Activated CD4-positive, alpha-beta T cell treated with anti-CD3 and anti-CD28 coated beads, Interleukin-2, amount 10 ng/mL, durations not matched to agents 24 days and 14 days (primary cell): ENCODE data around the gene ZNF672. TPM values are rescaled to one million over a fixed set of nuclear protein-coding genes. Genes with fewer than 3 reads are reported as not detected.
"Not testable (repeated sequence)": the region's sequence is repeated elsewhere in the genome, so short reads cannot be mapped to it uniquely, and the experiment has no call there.

Experiments used
- DNase-seq: peaks from one replicate; pipeline ENCODE4 v3.0.0; 2022
- H3K27ac Mint-ChIP-seq: one replicate; pipeline ENCODE4 v1.8.0; 2022; ENCODE audit warnings: mild to moderate bottlenecking, mixed read lengths
- H3K27me3 Mint-ChIP-seq: one replicate; pipeline ENCODE4 v1.8.0; 2022; ENCODE audit warnings: mixed read lengths
- H3K36me3 Mint-ChIP-seq: one replicate; pipeline ENCODE4 v1.8.0; 2022; ENCODE audit warnings: low read depth, mild to moderate bottlenecking, mixed read lengths
- H3K4me1 Mint-ChIP-seq: one replicate; pipeline ENCODE4 v1.8.0; 2021; ENCODE audit warnings: mixed read lengths
- H3K4me3 Mint-ChIP-seq: one replicate; pipeline ENCODE4 v1.8.0; 2022; ENCODE audit warnings: mild to moderate bottlenecking, moderate library complexity, mixed read lengths
- H3K9me3 Mint-ChIP-seq: one replicate; pipeline ENCODE4 v1.8.0; 2021; ENCODE audit warnings: mixed read lengths
- intact Hi-C: fragments of 100-400 bp; cut with micrococcal nuclease; formaldehyde crosslinking; loops from one replicate; pipeline ENCODE4 v1.15.1; 2023
- total RNA-seq: library from RNA; stranded (reverse); gene quantifications from 2 replicates; pipeline ENCODE4 v1.2.3, GENCODE V29; 2022

ZNF672 gene
- total RNA-seq, 1 donor from 2014 or later: 48.8 TPM

- no peaks in the 10 kb centered on the region for H3K9me3 Mint-ChIP-seq
- H3K36me3 Mint-ChIP-seq: peaks cover 46% of the 10 kb centered on the region
- intact Hi-C loops: no loop called here
- H3K4me3 Mint-ChIP-seq: peak overlapping the region; percentile 18
- peak overlapping the region; percentile 71 for H3K27ac Mint-ChIP-seq
- no peaks in the 10 kb centered on the region for H3K27me3 Mint-ChIP-seq
- peaks cover 57% of the 10 kb centered on the region for H3K4me1 Mint-ChIP-seq
- no peak for DNase-seq
Observed at GRCh38 chr1:248818505-248819374, 19.3 kb upstream of the ZNF672 start.

GRCh38 chr1:248820041-248820585 is 17.9 kb upstream of the ZNF672 start:
- peak overlapping the region; percentile 20 for H3K27ac Mint-ChIP-seq
- no peaks in the 10 kb centered on the region for H3K9me3 Mint-ChIP-seq
- H3K4me1 Mint-ChIP-seq: peaks cover 68% of the 10 kb centered on the region
- no peak overlapping the region for H3K4me3 Mint-ChIP-seq
- intact Hi-C loops: no loop called here
- peaks cover 47% of the 10 kb centered on the region for H3K36me3 Mint-ChIP-seq
- no peaks in the 10 kb centered on the region for H3K27me3 Mint-ChIP-seq
- no peak for DNase-seq

DNA sequence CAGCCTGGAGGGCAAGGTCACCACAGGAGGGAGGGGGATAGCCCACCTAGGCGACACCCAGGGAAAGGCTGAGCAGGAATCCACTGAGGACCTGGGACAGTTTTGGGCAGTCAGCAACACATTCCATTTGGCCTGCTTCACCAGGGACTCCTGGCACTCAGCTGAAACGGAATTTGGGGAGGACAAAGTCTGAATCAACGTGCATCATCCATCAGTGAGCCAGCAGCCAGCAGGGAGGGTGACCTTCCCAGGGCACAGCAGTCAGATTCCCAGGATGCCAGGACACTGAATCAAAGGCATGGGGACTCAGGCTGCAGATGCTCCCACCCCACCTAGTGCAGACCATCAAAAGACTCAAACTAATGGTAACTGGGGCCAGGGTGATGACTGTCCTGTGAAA is 16.9 kb upstream of the ZNF672 start:
- H3K27ac Mint-ChIP-seq: no peak overlapping the region
- no peak overlapping the region for H3K4me3 Mint-ChIP-seq
- intact Hi-C loops: no loop called here
- peaks cover 48% of the 10 kb centered on the region for H3K36me3 Mint-ChIP-seq
- H3K4me1 Mint-ChIP-seq: peaks cover 64% of the 10 kb centered on the region
- no peaks in the 10 kb centered on the region for H3K9me3 Mint-ChIP-seq
- DNase-seq: no peak
- no peaks in the 10 kb centered on the region for H3K27me3 Mint-ChIP-seq

DNA sequence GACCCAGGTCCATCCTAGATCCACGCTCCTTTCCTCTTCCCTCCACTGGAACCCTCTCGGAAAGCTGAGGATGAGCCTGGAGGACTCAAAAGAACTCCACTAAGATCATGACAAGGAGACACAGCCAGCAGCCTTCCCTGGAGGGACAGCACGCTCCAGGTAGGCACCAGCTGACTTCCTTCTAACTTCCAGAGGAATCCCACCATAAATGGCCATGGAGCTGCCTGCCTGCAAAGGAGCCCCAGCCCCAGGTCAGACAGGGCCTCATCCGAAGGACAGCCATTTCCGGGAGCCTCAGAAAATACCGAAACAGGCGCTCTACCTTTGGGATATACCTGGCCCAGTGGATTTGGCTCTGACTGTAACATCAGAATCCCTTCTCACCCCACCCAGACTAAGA is 16.4 kb upstream of the ZNF672 start:
- Mint-ChIP-seq H3K36me3 (peaks cover 47% of the 10 kb centered on the region), H3K4me1 (peaks cover 61% of the 10 kb centered on the region), H3K4me3 (no peak overlapping the region), H3K9me3 (peaks cover under 1% of the 10 kb centered on the region), H3K27me3 (no peaks in the 10 kb centered on the region), H3K27ac (peak overlapping the region; percentile 53)
- intact Hi-C loops: no loop called here
- no peak for DNase-seq

- DNase-seq: no peak
- H3K27ac Mint-ChIP-seq: no peak overlapping the region
- no peak overlapping the region for H3K4me3 Mint-ChIP-seq
- H3K9me3 Mint-ChIP-seq: peaks cover 3% of the 10 kb centered on the region
- H3K4me1 Mint-ChIP-seq: peaks cover 61% of the 10 kb centered on the region
- H3K36me3 Mint-ChIP-seq: peaks cover 47% of the 10 kb centered on the region
- intact Hi-C loops: no loop called here
- H3K27me3 Mint-ChIP-seq: no peaks in the 10 kb centered on the region
Observed at GRCh38 chr1:248822148-248823032, 15.6 kb upstream of the ZNF672 start.

- Mint-ChIP-seq H3K27me3 (no peaks in the 10 kb centered on the region), H3K4me1 (peaks cover 53% of the 10 kb centered on the region), H3K36me3 (peaks cover 40% of the 10 kb centered on the region), H3K27ac (peak overlapping the region; percentile 35), H3K9me3 (peaks cover 3% of the 10 kb centered on the region), H3K4me3 (peak overlapping the region; percentile 93)
- intact Hi-C loops: no loop called here
- no peak for DNase-seq
Observed at GRCh38 chr1:248823517-248824001, 14.5 kb upstream of the ZNF672 start.

DNA sequence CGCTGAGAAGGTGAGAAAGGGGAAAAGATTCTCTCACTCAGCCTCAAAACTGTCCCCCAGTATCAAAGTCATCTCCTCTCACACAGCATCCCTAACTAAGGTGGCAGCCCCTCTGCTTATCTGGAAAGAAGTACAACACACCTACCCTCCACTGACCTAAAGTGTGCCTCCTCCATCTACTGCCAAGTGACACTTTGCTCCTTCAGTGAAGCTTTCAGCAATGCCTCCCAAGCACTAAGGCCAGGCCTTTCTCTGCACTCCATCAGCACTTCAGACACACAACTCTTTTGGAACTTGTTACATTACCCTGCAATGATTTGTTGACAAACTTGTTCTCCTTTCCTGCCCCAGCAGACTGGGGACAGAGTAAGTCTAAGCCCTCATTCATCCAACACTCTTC is 13.7 kb upstream of the ZNF672 start:
- peaks cover 3% of the 10 kb centered on the region for H3K9me3 Mint-ChIP-seq
- H3K36me3 Mint-ChIP-seq: peaks cover 35% of the 10 kb centered on the region
- intact Hi-C loops: no loop called here
- no peak for DNase-seq
- H3K27ac Mint-ChIP-seq: peak overlapping the region; percentile 60
- peaks cover 50% of the 10 kb centered on the region for H3K4me1 Mint-ChIP-seq
- H3K4me3 Mint-ChIP-seq: peak overlapping the region; percentile 93
- peaks cover 3% of the 10 kb centered on the region for H3K27me3 Mint-ChIP-seq

DNA sequence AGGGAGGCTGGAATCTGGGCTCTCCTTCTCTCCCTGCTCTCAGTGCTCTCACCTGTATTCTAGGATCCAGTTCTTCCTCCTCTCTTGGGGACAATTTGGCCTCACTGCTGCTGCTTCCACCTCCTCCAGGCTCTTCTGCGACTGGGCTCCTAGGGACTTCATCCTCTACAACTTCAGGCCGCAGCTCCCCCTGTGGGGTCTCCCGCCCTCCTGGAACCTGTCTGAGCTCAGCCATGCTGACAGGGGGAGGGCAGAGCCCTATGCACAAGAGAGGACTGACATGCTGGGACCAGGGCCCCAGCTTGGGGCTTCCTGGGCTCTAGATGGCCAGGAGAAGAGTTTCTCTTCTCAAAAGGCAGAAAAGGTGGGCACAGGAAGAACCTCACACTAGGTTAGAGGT is 13.3 kb upstream of the ZNF672 start:
- peak overlapping the region; percentile 100 for H3K27ac Mint-ChIP-seq
- H3K27me3 Mint-ChIP-seq: peaks cover 3% of the 10 kb centered on the region
- intact Hi-C loops: loop anchor here (5.0 kb wide), 2 partner anchors 1612 to 1892 kb away; partner anchors contain the start of gene AHCTF1
- peaks cover 35% of the 10 kb centered on the region for H3K36me3 Mint-ChIP-seq
- no peak for DNase-seq
- H3K9me3 Mint-ChIP-seq: peaks cover 3% of the 10 kb centered on the region
- H3K4me3 Mint-ChIP-seq: peak overlapping the region; percentile 93
- H3K4me1 Mint-ChIP-seq: peaks cover 49% of the 10 kb centered on the region

DNA sequence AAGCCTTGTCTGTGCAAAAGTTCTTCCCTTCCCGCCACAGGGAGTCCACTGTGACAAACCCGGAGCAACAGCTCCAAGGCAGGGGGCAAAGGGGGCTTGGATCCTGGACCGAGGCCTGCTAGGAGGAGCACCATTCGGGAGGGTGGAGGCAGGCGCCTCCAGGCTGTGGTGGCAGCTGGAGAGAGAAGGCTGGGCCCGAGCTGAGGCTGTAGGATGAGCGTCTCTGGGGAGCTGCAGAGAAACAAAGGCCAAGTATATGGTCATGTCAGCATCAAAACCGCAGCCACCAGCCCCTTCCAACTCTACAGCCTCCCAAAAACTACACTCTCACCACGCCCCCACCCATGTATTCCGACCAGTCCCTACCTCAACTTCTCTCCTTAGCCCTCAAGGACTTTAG is 12.9 kb upstream of the ZNF672 start:
- DNase-seq: no peak
- peaks cover 32% of the 10 kb centered on the region for H3K36me3 Mint-ChIP-seq
- H3K4me1 Mint-ChIP-seq: peaks cover 47% of the 10 kb centered on the region
- H3K27me3 Mint-ChIP-seq: peaks cover 3% of the 10 kb centered on the region
- H3K9me3 Mint-ChIP-seq: peaks cover 3% of the 10 kb centered on the region
- H3K27ac Mint-ChIP-seq: peak overlapping the region; percentile 100
- intact Hi-C loops: loop anchor here (5.0 kb wide), 2 partner anchors 1613 to 1893 kb away; partner anchors contain the start of gene AHCTF1
- H3K4me3 Mint-ChIP-seq: peak overlapping the region; percentile 93

- peaks cover 28% of the 10 kb centered on the region for H3K36me3 Mint-ChIP-seq
- intact Hi-C loops: loop anchor here (5.0 kb wide), 2 partner anchors 1613 to 1893 kb away; partner anchors contain the start of gene AHCTF1
- peak overlapping the region; percentile 100 for H3K27ac Mint-ChIP-seq
- peaks cover 3% of the 10 kb centered on the region for H3K9me3 Mint-ChIP-seq
- H3K4me1 Mint-ChIP-seq: peaks cover 47% of the 10 kb centered on the region
- DNase-seq: no peak
- H3K27me3 Mint-ChIP-seq: peaks cover 3% of the 10 kb centered on the region
- peak overlapping the region; percentile 93 for H3K4me3 Mint-ChIP-seq
Observed at GRCh38 chr1:248825573-248825908, 12.5 kb upstream of the ZNF672 start.

DNA sequence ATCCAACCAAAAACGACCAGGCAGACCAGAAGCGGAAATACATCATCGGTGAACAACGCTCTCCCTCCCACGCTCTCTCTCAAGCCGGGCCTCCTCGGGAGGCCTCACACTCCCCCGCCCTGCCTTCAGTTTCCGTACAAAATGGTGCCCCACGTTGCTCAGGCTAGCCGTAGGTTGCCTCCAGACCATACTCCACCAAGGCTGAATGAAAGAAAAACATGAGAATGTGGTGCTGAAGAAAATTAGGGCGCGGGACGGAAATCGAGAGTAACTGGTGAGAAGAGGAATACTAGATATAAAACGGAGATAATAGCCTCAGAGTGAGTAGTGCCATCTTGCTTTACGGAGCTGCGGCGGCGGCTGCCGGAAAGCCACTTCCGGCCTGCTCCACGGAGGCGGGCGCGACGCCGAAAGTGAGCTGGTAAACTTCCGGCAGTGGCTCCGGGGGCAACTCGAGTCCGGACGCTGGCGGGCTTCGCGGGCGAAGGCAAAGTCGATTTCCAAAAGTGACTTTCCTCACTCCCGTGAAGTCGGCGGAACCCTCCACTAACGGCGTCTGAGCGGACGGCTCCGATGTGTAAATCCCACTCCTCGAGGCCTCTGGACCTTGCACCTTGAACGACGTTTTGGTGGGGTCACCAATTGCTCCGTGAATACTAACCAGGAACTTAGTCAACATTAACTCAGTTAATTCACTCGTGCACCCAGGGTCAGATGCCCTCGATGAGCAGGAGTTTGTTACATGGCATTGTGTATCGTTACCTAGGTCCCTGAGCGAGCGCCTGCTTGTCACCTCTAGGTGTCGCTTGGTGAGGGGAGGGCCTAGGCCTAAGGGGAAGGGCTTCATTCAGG is 11.9 kb upstream of the ZNF672 start, which contains the start of gene SH3BP5L:
SH3BP5L (minus strand) TSS at position 7 of the 852 bp plus-strand sequence. CDS start 980 bp downstream, outside the sequence.
- peaks cover 45% of the 10 kb centered on the region for H3K4me1 Mint-ChIP-seq
- H3K36me3 Mint-ChIP-seq: peaks cover 26% of the 10 kb centered on the region
- intact Hi-C loops: loop anchor here (1.0 to 5.0 kb wide), 6 partner anchors 12 to 1894 kb away; partner anchors contain the start of genes AHCTF1, PGBD2, ZNF672 and ZNF692

DNA sequence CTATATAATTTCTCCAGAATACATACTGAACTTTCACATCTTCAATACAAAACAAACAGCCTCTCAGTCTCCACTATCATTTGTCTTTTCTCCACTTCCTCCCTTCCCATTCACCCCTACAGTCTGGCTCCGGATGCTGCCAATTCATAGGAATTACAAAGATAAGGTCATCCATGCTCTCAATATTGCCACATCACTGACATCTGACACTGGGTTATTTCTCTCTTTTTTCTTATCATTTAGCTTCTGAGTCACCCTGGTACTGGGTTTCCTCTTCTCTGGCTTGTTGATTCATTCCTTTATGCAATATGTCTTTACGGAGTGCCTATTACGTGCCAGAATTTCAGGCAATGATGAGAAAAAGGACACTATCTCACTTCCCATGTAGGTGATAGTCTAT is 9.2 kb upstream of the ZNF672 start:
- H3K4me1 Mint-ChIP-seq: peaks cover 26% of the 10 kb centered on the region
- no peak for DNase-seq
- H3K4me3 Mint-ChIP-seq: no peak overlapping the region
- no peak overlapping the region for H3K27ac Mint-ChIP-seq
- H3K36me3 Mint-ChIP-seq: peaks cover 17% of the 10 kb centered on the region
- intact Hi-C loops: loop anchor here (5.0 kb wide), 2 partner anchors 1617 to 1897 kb away; partner anchors contain the start of gene AHCTF1
- peaks cover 3% of the 10 kb centered on the region for H3K9me3 Mint-ChIP-seq
- H3K27me3 Mint-ChIP-seq: peaks cover 10% of the 10 kb centered on the region

More for the DNA sequence above, 11.9 kb upstream of the ZNF672 start, which contains the start of gene SH3BP5L:
- H3K9me3 Mint-ChIP-seq: peaks cover 3% of the 10 kb centered on the region
- H3K4me3 Mint-ChIP-seq: peak within 1 kb of the TSS; percentile 93
- peak; percentile 97 for DNase-seq
- peaks cover 5% of the 10 kb centered on the region for H3K27me3 Mint-ChIP-seq
- peak within 1 kb of the TSS; percentile 100 for H3K27ac Mint-ChIP-seq

GRCh38 chr1:248830718-248831017 is 7.4 kb upstream of the ZNF672 start:
- H3K4me3 Mint-ChIP-seq, DNase-seq, H3K9me3 Mint-ChIP-seq, intact Hi-C loops, H3K36me3 Mint-ChIP-seq, H3K27ac Mint-ChIP-seq: not testable (repeated sequence)
- peaks cover 10% of the 10 kb centered on the region for H3K27me3 Mint-ChIP-seq
- H3K4me1 Mint-ChIP-seq: peaks cover 12% of the 10 kb centered on the region
